ENCODE data around the gene GPER1.
A peak's percentile ranks its signal among the peaks of the same experiment; 100 is the strongest.

Gene GPER1

GRCh38 chr7:1064581-1064980 is 23.3 kb upstream of the GPER1 start:
- no peaks in the 10 kb centered on the region for H3K27me3 ChIP-seq (ENCODE audit: insufficient read depth, insufficient read length)
- H3K4me3 ChIP-seq (ENCODE audit: insufficient read length, low read depth): no peak overlapping the region
- H3K36me3 ChIP-seq (ENCODE audit: insufficient read depth, insufficient read length, low read length): peaks cover 18% of the 10 kb centered on the region
- no peak for DNase-seq (ENCODE audit: low read depth, low spot score)
- H3K9ac ChIP-seq (ENCODE audit: insufficient read length, low read depth): no peak overlapping the region
- no peaks in the 10 kb centered on the region for H3K9me3 ChIP-seq (ENCODE audit: insufficient read depth, low read length)
- peaks cover 26% of the 10 kb centered on the region for H3K4me1 ChIP-seq (ENCODE audit: insufficient read depth, insufficient read length)
- no peak for TF ChIP-seq ZNF274 (IDR thresholded peaks at IDR 0.05; ENCODE audit: low read depth, low read length)
- no peak for TF ChIP-seq YY1 (IDR thresholded peaks at IDR 0.05; ENCODE audit: insufficient read depth, insufficient read length)
- TF ChIP-seq SUZ12 (IDR thresholded peaks at IDR 0.05; ENCODE audit: extremely low read depth, insufficient read depth, insufficient read length): no peak

- Histone ChIP-seq H3K4me1 (ENCODE audit: insufficient read depth, insufficient read length) (peaks cover 24% of the 10 kb centered on the region), H3K9me3 (ENCODE audit: insufficient read depth, low read length) (peaks cover under 1% of the 10 kb centered on the region; the same call in 1 of the 2 replicates), H3K4me3 (ENCODE audit: insufficient read length, low read depth) (no peak overlapping the region), H3K27me3 (ENCODE audit: insufficient read depth, insufficient read length) (no peaks in the 10 kb centered on the region), H3K9ac (ENCODE audit: insufficient read length, low read depth) (peak overlapping the region; percentile 68), H3K36me3 (ENCODE audit: insufficient read depth, insufficient read length, low read length) (peaks cover 18% of the 10 kb centered on the region)
- DNase-seq (ENCODE audit: low read depth, low spot score): no peak
- no peak for TF ChIP-seq YY1 (IDR thresholded peaks at IDR 0.05; ENCODE audit: insufficient read depth, insufficient read length)
- TF ChIP-seq ZNF274 (IDR thresholded peaks at IDR 0.05; ENCODE audit: low read depth, low read length): no peak
- TF ChIP-seq SUZ12 (IDR thresholded peaks at IDR 0.05; ENCODE audit: extremely low read depth, insufficient read depth, insufficient read length): no peak
Observed at GRCh38 chr7:1065263-1065584, 22.7 kb upstream of the GPER1 start.

- no peaks in the 10 kb centered on the region for H3K27me3 ChIP-seq (ENCODE audit: insufficient read depth, insufficient read length)
- no peak overlapping the region for H3K4me3 ChIP-seq (ENCODE audit: insufficient read length, low read depth)
- H3K9ac ChIP-seq (ENCODE audit: insufficient read length, low read depth): peak overlapping the region; percentile 68
- H3K9me3 ChIP-seq (ENCODE audit: insufficient read depth, low read length): peaks cover 6% of the 10 kb centered on the region; the same call in 1 of the 2 replicates
- H3K36me3 ChIP-seq (ENCODE audit: insufficient read depth, insufficient read length, low read length): peaks cover 18% of the 10 kb centered on the region
- DNase-seq (ENCODE audit: low read depth, low spot score): peak; percentile 66
- peaks cover 23% of the 10 kb centered on the region for H3K4me1 ChIP-seq (ENCODE audit: insufficient read depth, insufficient read length)
- TF ChIP-seq SUZ12 (IDR thresholded peaks at IDR 0.05; ENCODE audit: extremely low read depth, insufficient read depth, insufficient read length) (no peak), ZNF274 (IDR thresholded peaks at IDR 0.05; ENCODE audit: low read depth, low read length) (no peak), YY1 (IDR thresholded peaks at IDR 0.05; ENCODE audit: insufficient read depth, insufficient read length) (no peak)
Observed at GRCh38 chr7:1065585-1066241, 22.2 kb upstream of the GPER1 start.

- TF ChIP-seq SUZ12 (IDR thresholded peaks at IDR 0.05; ENCODE audit: extremely low read depth, insufficient read depth, insufficient read length): no peak
- no peak for TF ChIP-seq YY1 (IDR thresholded peaks at IDR 0.05; ENCODE audit: insufficient read depth, insufficient read length)
- TF ChIP-seq ZNF274 (IDR thresholded peaks at IDR 0.05; ENCODE audit: low read depth, low read length): no peak
- DNase-seq (ENCODE audit: low read depth, low spot score): no peak
- H3K4me1 ChIP-seq (ENCODE audit: insufficient read depth, insufficient read length): peaks cover 21% of the 10 kb centered on the region
- H3K36me3 ChIP-seq (ENCODE audit: insufficient read depth, insufficient read length, low read length): peaks cover 18% of the 10 kb centered on the region
- peaks cover 9% of the 10 kb centered on the region; the same call in 1 of the 2 replicates for H3K9me3 ChIP-seq (ENCODE audit: insufficient read depth, low read length)
- no peak overlapping the region for H3K9ac ChIP-seq (ENCODE audit: insufficient read length, low read depth)
- no peaks in the 10 kb centered on the region for H3K27me3 ChIP-seq (ENCODE audit: insufficient read depth, insufficient read length)
- no peak overlapping the region for H3K4me3 ChIP-seq (ENCODE audit: insufficient read length, low read depth)
Observed at GRCh38 chr7:1066242-1066588, 21.7 kb upstream of the GPER1 start.

GRCh38 chr7:1068013-1068412 is 19.9 kb upstream of the GPER1 start:
- Histone ChIP-seq H3K4me1 (ENCODE audit: insufficient read depth, insufficient read length) (peaks cover 21% of the 10 kb centered on the region), H3K27me3 (ENCODE audit: insufficient read depth, insufficient read length) (no peaks in the 10 kb centered on the region), H3K4me3 (ENCODE audit: insufficient read length, low read depth) (no peak overlapping the region), H3K9me3 (ENCODE audit: insufficient read depth, low read length) (peaks cover 9% of the 10 kb centered on the region; the same call in 1 of the 2 replicates), H3K36me3 (ENCODE audit: insufficient read depth, insufficient read length, low read length) (peaks cover 13% of the 10 kb centered on the region), H3K9ac (ENCODE audit: insufficient read length, low read depth) (no peak overlapping the region)
- TF ChIP-seq SUZ12 (IDR thresholded peaks at IDR 0.05; ENCODE audit: extremely low read depth, insufficient read depth, insufficient read length): no peak
- no peak for TF ChIP-seq ZNF274 (IDR thresholded peaks at IDR 0.05; ENCODE audit: low read depth, low read length)
- TF ChIP-seq YY1 (IDR thresholded peaks at IDR 0.05; ENCODE audit: insufficient read depth, insufficient read length): no peak
- no peak for DNase-seq (ENCODE audit: low read depth, low spot score)

GRCh38 chr7:1068619-1069018 is 19.3 kb upstream of the GPER1 start:
- no peak for TF ChIP-seq ZNF274 (IDR thresholded peaks at IDR 0.05; ENCODE audit: low read depth, low read length)
- TF ChIP-seq YY1 (IDR thresholded peaks at IDR 0.05; ENCODE audit: insufficient read depth, insufficient read length): no peak
- TF ChIP-seq SUZ12 (IDR thresholded peaks at IDR 0.05; ENCODE audit: extremely low read depth, insufficient read depth, insufficient read length): no peak
- peaks cover 9% of the 10 kb centered on the region; the same call in 1 of the 2 replicates for H3K9me3 ChIP-seq (ENCODE audit: insufficient read depth, low read length)
- H3K27me3 ChIP-seq (ENCODE audit: insufficient read depth, insufficient read length): no peaks in the 10 kb centered on the region
- DNase-seq (ENCODE audit: low read depth, low spot score): no peak
- no peak overlapping the region for H3K4me3 ChIP-seq (ENCODE audit: insufficient read length, low read depth)
- no peak overlapping the region for H3K9ac ChIP-seq (ENCODE audit: insufficient read length, low read depth)
- H3K4me1 ChIP-seq (ENCODE audit: insufficient read depth, insufficient read length): peaks cover 21% of the 10 kb centered on the region
- H3K36me3 ChIP-seq (ENCODE audit: insufficient read depth, insufficient read length, low read length): peaks cover 7% of the 10 kb centered on the region

- Histone ChIP-seq H3K36me3 (ENCODE audit: insufficient read depth, insufficient read length, low read length) (peaks cover 4% of the 10 kb centered on the region), H3K4me1 (ENCODE audit: insufficient read depth, insufficient read length) (peaks cover 16% of the 10 kb centered on the region), H3K9me3 (ENCODE audit: insufficient read depth, low read length) (peaks cover 9% of the 10 kb centered on the region; the same call in 1 of the 2 replicates), H3K9ac (ENCODE audit: insufficient read length, low read depth) (no peak overlapping the region), H3K27me3 (ENCODE audit: insufficient read depth, insufficient read length) (no peaks in the 10 kb centered on the region), H3K4me3 (ENCODE audit: insufficient read length, low read depth) (no peak overlapping the region)
- no peak for DNase-seq (ENCODE audit: low read depth, low spot score)
- no peak for TF ChIP-seq SUZ12 (IDR thresholded peaks at IDR 0.05; ENCODE audit: extremely low read depth, insufficient read depth, insufficient read length)
- no peak for TF ChIP-seq YY1 (IDR thresholded peaks at IDR 0.05; ENCODE audit: insufficient read depth, insufficient read length)
- no peak for TF ChIP-seq ZNF274 (IDR thresholded peaks at IDR 0.05; ENCODE audit: low read depth, low read length)
Observed at GRCh38 chr7:1070544-1071011, 17.3 kb upstream of the GPER1 start.

Data from NT2/D1 (cell line).